Karpas-422 (cell line): ENCODE measurements around the gene FER. TPM values are rescaled to one million over a fixed set of nuclear protein-coding genes. Genes with fewer than 3 reads are reported as not detected.

ENCODE experiments used
- DNase-seq: peaks from one replicate; pipeline ENCODE4 v3.0.0-alpha.2; 2015
- H2AFZ ChIP-seq: fragments of 200-600 bp; sonication (generic); 2 replicates; pipeline ENCODE4 v1.6.1; 2014; ENCODE audit warnings: antibody characterized with exemption, low read length, mixed read lengths
- H3K27ac ChIP-seq: fragments of 200-600 bp; sonication (generic); 2 replicates; pipeline ENCODE4 v1.5.1; 2014; ENCODE audit warnings: mild to moderate bottlenecking, low read length, moderate library complexity
- H3K27me3 ChIP-seq: fragments of 200-600 bp; sonication (generic); 2 replicates; pipeline ENCODE4 v1.6.1; 2014; ENCODE audit warnings: low read length, mixed read lengths
- H3K36me3 ChIP-seq: fragments of 200-600 bp; sonication (generic); 2 replicates; pipeline ENCODE4 v1.6.1; 2014; ENCODE audit warnings: low read length, mixed read lengths; ENCODE audit not compliant: insufficient read depth
- H3K4me1 ChIP-seq: fragments of 200-600 bp; sonication (generic); 2 replicates; pipeline ENCODE4 v1.6.1; 2014; ENCODE audit warnings: mild to moderate bottlenecking, low read length, mixed read lengths
- H3K4me2 ChIP-seq: fragments of 200-600 bp; sonication (generic); 2 replicates; pipeline ENCODE4 v1.6.1; 2014; ENCODE audit warnings: low read length, low read depth, mild to moderate bottlenecking; ENCODE audit not compliant: poor library complexity, severe bottlenecking
- H3K4me3 ChIP-seq: fragments of 200-600 bp; sonication (generic); 2 replicates; pipeline ENCODE4 v1.5.1; 2014; ENCODE audit warnings: mild to moderate bottlenecking, antibody characterized with exemption, low read length, mixed read lengths
- H3K79me2 ChIP-seq: fragments of 200-600 bp; sonication (generic); 2 replicates; pipeline ENCODE4 v1.6.1; 2014; ENCODE audit warnings: mild to moderate bottlenecking, low read length, mixed read lengths
- H3K9ac ChIP-seq: fragments of 200-600 bp; sonication (generic); 2 replicates; pipeline ENCODE4 v1.6.0; 2014; ENCODE audit warnings: low read length
- H3K9me2 ChIP-seq: fragments of 200-600 bp; sonication (generic), shearing (Covaris generic); replicated peaks from 2 replicates; pipeline ENCODE4 v1.6.0; 2014; ENCODE audit warnings: mild to moderate bottlenecking, low read length, moderate library complexity; ENCODE audit not compliant: insufficient read depth
- H3K9me3 ChIP-seq: fragments of 300-700, 200-600 bp; sonication (generic); 2 replicates; pipeline ENCODE4 v1.6.1; 2014; ENCODE audit warnings: low read length, mixed read lengths
- H4K20me1 ChIP-seq: fragments of 200-600 bp; sonication (generic); 2 replicates; pipeline ENCODE4 v1.6.1; 2014; ENCODE audit warnings: mild to moderate bottlenecking, antibody characterized with exemption, low read length, low read depth; ENCODE audit not compliant: insufficient read depth
- total RNA-seq: library from RNA; depleted of rRNA; stranded (reverse); fragments of >200 nt; shearing (Covaris generic); gene quantifications from 2 replicates; pipeline ENCODE4 v1.2.3, GENCODE V29; 2014; ENCODE audit warnings: low replicate concordance

FER gene
- total RNA-seq, 1 experiment from 2014 or later: 14.6 TPM

DNA sequence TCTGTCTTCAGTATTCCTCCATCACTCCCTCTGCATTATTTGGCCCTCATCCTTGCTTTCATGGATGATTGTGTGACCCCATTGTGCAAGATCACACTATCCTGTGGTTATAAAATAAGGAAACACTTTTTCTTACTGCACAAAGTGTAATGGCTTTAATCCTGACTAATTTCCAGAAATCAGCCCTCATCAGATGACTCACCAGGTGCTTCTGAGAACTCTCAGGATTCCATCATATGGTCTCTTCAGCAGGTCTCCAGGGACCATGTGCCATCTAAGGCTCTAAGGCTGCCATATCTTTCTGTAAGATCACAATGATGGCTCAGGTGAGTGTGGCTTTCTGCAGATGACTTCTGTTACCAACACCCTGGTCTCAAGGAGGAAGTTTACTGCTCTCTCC lies 27.3 kb upstream of the FER start:
- DNase-seq: no peak
- peaks cover 3% of the 10 kb centered on the region; the same call in 1 of the 2 replicates for H3K4me1 ChIP-seq

DNA sequence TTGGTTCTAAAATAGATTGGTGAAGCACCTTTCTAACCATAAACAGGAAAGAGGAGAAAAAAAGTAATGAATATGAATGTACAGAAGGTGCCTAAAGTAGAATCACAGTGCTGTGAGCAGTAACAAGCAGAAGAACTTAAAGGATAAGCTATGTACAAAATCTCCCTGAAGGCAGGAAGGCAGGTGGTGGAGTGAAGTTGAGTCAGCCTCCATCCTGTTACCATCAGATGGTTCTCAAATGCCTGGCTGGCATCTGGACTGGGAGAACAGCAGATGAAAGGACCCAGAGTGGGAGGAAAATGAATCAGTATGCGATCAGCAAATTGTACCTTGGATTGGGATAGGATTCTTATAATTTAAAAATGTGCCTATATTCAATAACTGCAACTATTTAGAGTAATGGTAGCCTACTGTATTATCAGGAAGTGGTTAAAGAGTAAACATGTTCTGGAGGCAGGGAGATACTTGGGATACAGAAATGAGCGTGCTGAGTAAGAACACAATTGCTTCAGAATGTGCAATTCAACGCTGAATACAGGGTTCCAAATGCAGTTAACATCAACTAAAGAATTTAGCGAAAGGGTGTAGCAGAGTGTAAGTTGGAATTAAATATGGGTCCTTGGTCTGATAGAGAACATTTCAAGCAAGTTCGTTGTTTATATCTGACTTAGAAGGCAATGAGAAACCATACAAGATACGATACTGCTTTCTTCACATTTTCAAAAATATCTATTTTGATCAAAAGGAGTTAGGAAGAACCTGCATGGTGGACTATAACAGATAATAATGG lies 21.1 kb upstream of the FER start:
- peak overlapping the region; percentile 89; the same call in 1 of the 2 replicates for H2AFZ ChIP-seq
- H3K4me2 ChIP-seq: peak overlapping the region; percentile 63
- DNase-seq: no peak
- H3K9ac ChIP-seq: peak overlapping the region; percentile 80; the same call in 1 of the 2 replicates
- peaks cover 26% of the 10 kb centered on the region for H3K4me1 ChIP-seq
- no peaks in the 10 kb centered on the region for H3K9me3 ChIP-seq
- no peaks in the 10 kb centered on the region for H3K27me3 ChIP-seq
- no peaks in the 10 kb centered on the region for H3K36me3 ChIP-seq
- H3K9me2 ChIP-seq: 0 out of 2 replicates have a peak, but pooled peaks cover 3% of the 10 kb centered on the region
- no peaks in the 10 kb centered on the region for H4K20me1 ChIP-seq
- H3K4me3 ChIP-seq: peak overlapping the region; percentile 67; the same call in 1 of the 2 replicates
- no peaks in the 10 kb centered on the region for H3K79me2 ChIP-seq
- H3K27ac ChIP-seq: no peak overlapping the region

More for the DNA sequence above, 27.3 kb upstream of the FER start:
- Histone ChIP-seq H3K4me3 (no peak overlapping the region), H2AFZ (no peak overlapping the region), H4K20me1 (no peaks in the 10 kb centered on the region), H3K9me2 (no peaks in the 10 kb centered on the region), H3K9me3 (no peaks in the 10 kb centered on the region), H3K4me2 (no peak overlapping the region), H3K9ac (no peak overlapping the region), H3K27ac (no peak overlapping the region), H3K27me3 (no peaks in the 10 kb centered on the region), H3K36me3 (no peaks in the 10 kb centered on the region), H3K79me2 (no peaks in the 10 kb centered on the region)

DNA sequence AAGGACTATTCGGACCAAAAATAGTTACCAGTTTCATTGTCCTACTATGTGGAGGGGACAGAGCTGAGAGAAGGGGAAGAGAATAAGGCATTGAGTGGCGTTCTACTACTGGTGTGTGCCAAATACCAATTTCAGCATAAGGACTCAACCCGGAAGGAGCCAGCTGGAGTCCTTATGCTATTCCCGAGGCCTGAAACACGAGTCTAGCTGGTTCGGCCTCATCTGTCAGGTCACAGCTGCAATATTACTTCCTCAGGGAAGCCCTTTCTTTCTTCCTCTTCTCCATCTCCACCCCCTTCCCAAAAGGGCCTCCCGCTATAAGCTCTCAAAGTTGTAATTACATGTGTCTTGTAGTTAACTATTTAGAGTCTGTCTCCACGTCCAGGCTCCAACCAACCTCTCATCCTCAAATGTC lies 20.5 kb upstream of the FER start:
- Histone ChIP-seq H3K27ac (no peak overlapping the region), H2AFZ (peak overlapping the region; percentile 89)

DNA sequence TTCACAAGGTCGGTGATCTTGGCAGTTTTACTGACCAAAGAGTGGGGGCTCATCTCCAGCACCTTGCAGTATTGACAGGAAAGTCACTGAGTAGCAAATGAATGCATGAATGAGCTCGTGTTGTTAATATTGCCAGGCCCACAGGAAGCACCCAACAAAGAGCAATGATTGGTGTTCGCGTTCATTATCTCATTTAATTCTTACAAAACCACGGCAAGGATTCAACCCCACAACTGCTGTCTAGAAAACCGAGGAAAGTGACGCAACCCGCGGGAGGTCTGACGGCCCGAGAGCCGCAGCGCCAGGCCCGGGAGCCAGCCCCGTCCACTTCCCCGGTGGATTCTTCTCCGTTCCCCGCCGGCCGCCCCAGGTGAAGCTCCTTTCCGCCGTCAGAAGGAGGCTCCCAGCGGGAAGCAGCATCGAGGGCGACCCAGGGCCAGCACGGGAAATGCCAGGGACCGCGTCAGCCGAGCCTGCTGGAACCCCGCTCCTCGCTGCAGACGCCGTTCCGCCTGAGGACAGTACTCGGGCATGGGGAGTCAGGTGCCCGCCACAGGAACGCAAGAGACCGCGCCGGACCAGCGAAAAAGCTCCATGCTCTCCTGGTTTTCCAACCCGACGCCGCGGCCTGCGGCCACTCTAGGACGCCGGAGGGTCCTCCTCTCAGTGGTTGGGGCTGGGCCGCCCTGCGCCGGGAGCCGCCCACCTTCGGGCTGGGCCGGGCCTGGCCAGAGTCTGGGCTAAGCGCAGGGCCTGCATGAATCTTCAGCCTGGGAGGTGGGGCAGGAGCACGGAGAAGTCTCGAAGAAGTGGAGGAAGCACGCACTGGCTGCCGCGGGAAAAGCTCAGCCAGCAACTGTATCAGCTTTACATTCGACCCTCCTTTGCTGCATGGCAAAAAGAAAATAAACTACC lies 19.8 kb upstream of the FER start:
- no peaks in the 10 kb centered on the region for H3K9me3 ChIP-seq
- no peaks in the 10 kb centered on the region for H3K27me3 ChIP-seq
- 0 out of 2 replicates have a peak, but pooled peaks cover 3% of the 10 kb centered on the region for H3K9me2 ChIP-seq
- no peaks in the 10 kb centered on the region for H3K79me2 ChIP-seq
- H3K4me3 ChIP-seq: peak overlapping the region; percentile 67
- no peak overlapping the region for H3K27ac ChIP-seq
- peaks cover 26% of the 10 kb centered on the region for H3K4me1 ChIP-seq
- peak overlapping the region; percentile 63 for H3K4me2 ChIP-seq
- DNase-seq: peak; percentile 88
- H3K9ac ChIP-seq: peak overlapping the region; percentile 80
- H3K36me3 ChIP-seq: no peaks in the 10 kb centered on the region
- peak overlapping the region; percentile 89 for H2AFZ ChIP-seq
- H4K20me1 ChIP-seq: no peaks in the 10 kb centered on the region

More for the DNA sequence above, 20.5 kb upstream of the FER start:
- H3K36me3 ChIP-seq: no peaks in the 10 kb centered on the region
- H3K4me3 ChIP-seq: peak overlapping the region; percentile 67
- H3K4me1 ChIP-seq: peaks cover 26% of the 10 kb centered on the region
- no peaks in the 10 kb centered on the region for H3K79me2 ChIP-seq
- DNase-seq: no peak
- H3K9me3 ChIP-seq: no peaks in the 10 kb centered on the region
- H3K9ac ChIP-seq: peak overlapping the region; percentile 80
- H3K9me2 ChIP-seq: 0 out of 2 replicates have a peak, but pooled peaks cover 3% of the 10 kb centered on the region
- no peaks in the 10 kb centered on the region for H4K20me1 ChIP-seq
- no peaks in the 10 kb centered on the region for H3K27me3 ChIP-seq
- H3K4me2 ChIP-seq: peak overlapping the region; percentile 63

DNA sequence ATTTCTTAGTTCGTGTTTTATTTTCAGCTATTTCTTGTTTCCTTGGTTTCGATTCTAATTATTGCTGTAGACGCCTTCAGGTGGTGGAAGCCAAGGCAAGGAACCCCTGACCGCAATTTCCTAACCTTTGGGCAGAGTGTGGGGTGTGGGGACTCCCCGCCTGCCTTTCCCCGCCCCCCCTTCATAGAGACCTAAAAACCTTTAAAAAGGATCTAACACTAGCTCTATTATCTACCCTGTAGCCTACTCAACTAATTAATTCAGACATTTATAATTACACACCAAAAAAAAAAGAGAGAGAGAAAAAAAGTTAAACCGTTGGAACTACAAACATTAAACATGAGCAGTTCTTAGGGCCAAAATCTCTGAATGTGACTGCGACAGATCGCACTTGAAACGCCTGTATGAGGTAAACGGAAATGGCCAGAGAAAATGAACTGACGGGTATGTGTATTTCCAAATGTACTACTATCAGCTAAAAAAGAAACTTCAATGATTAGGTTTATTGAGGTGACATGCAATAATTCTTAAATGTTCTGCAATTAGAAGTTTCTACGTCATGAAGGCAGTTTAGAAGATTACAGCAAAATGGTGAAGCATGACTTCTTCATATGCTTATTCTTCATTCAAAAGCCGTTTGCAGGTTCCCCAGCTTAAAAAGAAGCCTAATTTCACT lies 19.0 kb upstream of the FER start:
- 0 out of 2 replicates have a peak, but pooled peaks cover 3% of the 10 kb centered on the region for H3K9me2 ChIP-seq
- peak overlapping the region; percentile 63 for H3K4me2 ChIP-seq
- H3K27ac ChIP-seq: no peak overlapping the region
- no peaks in the 10 kb centered on the region for H3K9me3 ChIP-seq
- no peaks in the 10 kb centered on the region for H3K79me2 ChIP-seq
- DNase-seq: no peak
- H3K27me3 ChIP-seq: no peaks in the 10 kb centered on the region
- peaks cover 26% of the 10 kb centered on the region for H3K4me1 ChIP-seq
- H2AFZ ChIP-seq: peak overlapping the region; percentile 89
- H3K4me3 ChIP-seq: peak overlapping the region; percentile 67
- H4K20me1 ChIP-seq: no peaks in the 10 kb centered on the region
- H3K9ac ChIP-seq: peak overlapping the region; percentile 80
- no peaks in the 10 kb centered on the region for H3K36me3 ChIP-seq

DNA sequence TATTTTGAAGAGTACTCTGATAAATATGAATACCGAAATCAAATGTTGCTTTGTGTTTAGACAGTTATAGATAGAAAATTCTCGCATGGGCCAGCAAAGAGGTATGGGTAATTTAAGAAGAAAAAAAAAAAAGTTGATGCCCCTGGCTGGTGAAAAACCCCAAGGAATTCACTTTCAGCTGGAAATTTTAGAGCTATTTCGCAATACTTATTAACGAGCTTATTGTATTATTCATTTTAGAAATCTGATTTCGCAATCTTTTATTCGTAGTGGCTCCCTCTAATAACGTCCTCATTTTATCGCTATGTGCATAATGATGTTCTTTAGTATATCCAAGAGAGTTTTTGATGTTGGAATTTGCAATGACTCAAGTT lies 18.5 kb upstream of the FER start:
- 0 out of 2 replicates have a peak overlapping the region, but pooled peaks have one; percentile 67 for H3K4me3 ChIP-seq
- H3K4me1 ChIP-seq: peaks cover 26% of the 10 kb centered on the region
- H2AFZ ChIP-seq: peak overlapping the region; percentile 70
- H3K4me2 ChIP-seq: peak overlapping the region; percentile 63
- DNase-seq: no peak
- no peaks in the 10 kb centered on the region for H3K9me3 ChIP-seq
- 0 out of 2 replicates have a peak, but pooled peaks cover 3% of the 10 kb centered on the region for H3K9me2 ChIP-seq
- no peaks in the 10 kb centered on the region for H3K36me3 ChIP-seq
- H3K27me3 ChIP-seq: no peaks in the 10 kb centered on the region
- H3K79me2 ChIP-seq: no peaks in the 10 kb centered on the region
- no peaks in the 10 kb centered on the region for H4K20me1 ChIP-seq
- H3K27ac ChIP-seq: no peak overlapping the region
- no peak overlapping the region for H3K9ac ChIP-seq

DNA sequence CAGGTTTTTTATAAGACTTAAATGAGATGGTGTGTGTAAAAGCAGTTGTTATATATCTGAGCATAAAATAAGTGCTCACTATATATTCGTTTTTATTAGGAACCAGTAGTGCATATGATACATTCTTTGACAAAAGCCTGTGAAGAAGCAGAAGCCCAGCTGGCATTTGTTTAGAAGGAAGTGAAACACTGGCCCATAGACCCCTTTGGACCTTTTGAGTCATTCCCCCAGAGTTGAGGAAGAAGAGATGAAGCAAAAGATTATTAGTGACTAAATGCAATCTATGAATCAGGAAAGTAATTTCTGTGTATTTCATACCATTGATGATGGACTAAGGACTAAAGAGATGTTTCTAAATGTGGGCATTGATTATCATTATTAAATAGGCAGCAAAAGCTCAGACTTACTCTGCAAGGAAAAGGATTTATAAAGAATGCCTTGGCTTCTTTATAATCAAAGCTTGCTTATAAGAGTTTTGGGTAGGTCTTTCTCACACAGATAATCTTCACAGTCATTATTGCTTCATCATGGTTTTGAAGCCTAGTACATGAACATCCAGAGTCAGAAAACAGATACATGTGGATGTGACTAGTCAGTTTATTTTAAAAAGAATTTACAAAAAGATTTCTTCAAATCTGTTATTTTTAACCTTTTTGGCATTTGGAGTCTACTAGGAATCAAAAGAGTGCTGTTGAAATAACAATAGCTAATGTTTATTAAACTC lies 16.9 kb upstream of the FER start:
- peak; percentile 46 for DNase-seq
- no peaks in the 10 kb centered on the region for H3K36me3 ChIP-seq
- no peaks in the 10 kb centered on the region for H4K20me1 ChIP-seq

More for the DNA sequence above, 16.9 kb upstream of the FER start:
- Histone ChIP-seq H3K9ac (no peak overlapping the region), H2AFZ (no peak overlapping the region), H3K27me3 (peaks cover under 1% of the 10 kb centered on the region; the same call in 1 of the 2 replicates), H3K9me2 (0 out of 2 replicates have a peak, but pooled peaks cover 3% of the 10 kb centered on the region), H3K4me1 (peaks cover 26% of the 10 kb centered on the region), H3K9me3 (no peaks in the 10 kb centered on the region), H3K79me2 (no peaks in the 10 kb centered on the region), H3K4me2 (no peak overlapping the region), H3K27ac (no peak overlapping the region), H3K4me3 (no peak overlapping the region)
